ENCODE data around the gene BICDL2. TPM values are rescaled to one million over a fixed set of nuclear protein-coding genes. Genes with fewer than 3 reads are reported as not detected.
A peak's percentile ranks its signal among the peaks of the same experiment; 100 is the strongest.

The BICDL2 gene
- total and polyA plus RNA-seq, 9 of the 15 experiments (the other 6 are each of a cell fraction or from before 2014, with no cell fraction given), result 0.09 to 0.28 (median 0.09) TPM; not detected in 6

GRCh38 chr16:2982402-2982801 is 54.3 kb downstream of the BICDL2 start (continued):
- TF ChIP-seq ZBTB40 (IDR thresholded peaks at IDR 0.05) (0 out of 2 replicates have a peak, but pooled peaks have one; percentile 23), ZBTB40 (CRISPR knock-in tag; IDR thresholded peaks at IDR 0.05) (no peak), ARID1B (IDR thresholded peaks at IDR 0.05) (no peak; the same call in 1 of the 2 replicates), SMARCE1 (IDR thresholded peaks at IDR 0.05) (no peak), ZNF609 (CRISPR knock-in tag; IDR thresholded peaks at IDR 0.05; ENCODE audit: borderline replicate concordance) (no peak), CGGBP1 (CRISPR knock-in tag; IDR thresholded peaks at IDR 0.05) (no peak), MEF2D (tag; conservative IDR thresholded peaks at IDR 0.05; ENCODE audit: low read depth) (0 out of 2 replicates have a peak, but pooled peaks have one; percentile 18)

Measured in K562 (cell line).